Esophagus mucosa (tissue), 1 donor: ENCODE data around the gene MPRIP. TPM values are rescaled to one million over a fixed set of nuclear protein-coding genes. Genes with fewer than 3 reads are reported as not detected.
"Not testable (repeated sequence)": the region's sequence is repeated elsewhere in the genome, so short reads cannot be mapped to it uniquely, and the experiment has no call there.

Source experiments
- ATAC-seq: fragments of 200-7000 bp; cut with Tn5 transposase; one replicate; pipeline ENCODE4 v1.9.1; 2020
- total RNA-seq: library from RNA; stranded (reverse); gene quantifications from one replicate; pipeline ENCODE4 v1.2.4, GENCODE V29; 2023
- donor health status: DM: yes; HTN: yes; CAD: no.

MPRIP gene
- total RNA-seq, 1 donor from 2014 or later, result 132 TPM

DNA sequence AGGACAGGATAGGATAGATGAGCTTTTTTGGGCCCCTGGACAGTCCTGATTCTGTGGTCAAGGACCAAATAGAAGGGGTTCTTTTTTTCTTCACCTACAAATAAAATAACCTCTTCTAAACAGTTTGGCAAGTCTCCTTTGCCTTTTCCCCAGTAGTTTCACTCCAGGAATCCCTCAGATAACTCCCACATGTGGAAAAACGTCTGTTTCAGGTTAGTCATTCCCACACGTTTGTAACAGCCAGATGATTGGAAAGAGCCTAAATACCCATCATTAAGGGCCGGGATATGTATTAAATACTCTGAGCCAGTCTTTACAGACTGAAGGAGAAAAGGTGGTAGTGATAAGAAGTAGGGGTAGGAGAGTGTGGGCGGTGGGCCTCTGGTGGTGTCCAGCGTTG, 105.6 kb downstream of the MPRIP start:
- ATAC-seq, result no peak

DNA sequence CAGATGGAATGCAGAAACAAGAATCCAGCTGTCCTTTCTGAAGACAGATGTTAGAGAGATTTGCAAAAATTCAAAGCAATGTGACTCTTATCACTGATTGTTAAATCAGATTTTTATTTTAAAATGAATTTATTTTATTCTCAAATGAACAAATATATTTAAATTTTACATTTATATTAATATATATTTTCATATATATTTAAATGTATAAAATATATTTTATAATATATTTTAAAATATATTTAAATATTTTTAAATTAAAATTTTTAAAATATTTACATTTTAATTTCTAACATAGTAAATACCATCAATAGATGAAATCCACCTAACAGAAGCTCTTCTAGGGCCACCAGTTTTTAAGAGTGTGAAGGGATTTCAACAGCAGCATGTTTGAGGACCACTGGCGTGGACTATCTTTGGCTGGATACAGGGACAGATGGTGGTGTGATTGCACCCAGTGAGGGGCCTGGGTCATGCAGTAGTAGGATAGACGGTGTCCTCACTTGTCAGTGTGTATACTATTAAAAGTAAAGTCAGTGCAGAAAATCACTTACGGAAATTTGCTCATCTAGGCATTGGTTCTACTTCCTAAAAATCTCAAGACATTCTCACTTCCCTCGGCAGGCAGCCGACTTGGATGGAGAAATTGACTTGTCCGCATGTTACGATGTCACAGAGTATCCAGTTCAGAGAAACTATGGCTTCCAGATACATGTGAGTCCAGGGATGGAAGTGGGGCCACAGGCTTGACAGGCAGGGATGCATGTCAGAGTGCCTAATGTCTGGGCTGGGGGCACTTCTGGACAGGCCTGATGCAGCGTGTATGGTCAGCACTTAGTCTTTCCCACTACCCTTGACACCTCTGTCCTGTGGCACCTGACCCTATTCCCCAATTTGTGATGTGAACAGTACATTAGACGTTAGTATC, 107.5 kb downstream of the MPRIP start:
- no peak for ATAC-seq

GRCh38 chr17:17150448-17150800, 108.2 kb downstream of the MPRIP start:
- ATAC-seq, result no peak

DNA sequence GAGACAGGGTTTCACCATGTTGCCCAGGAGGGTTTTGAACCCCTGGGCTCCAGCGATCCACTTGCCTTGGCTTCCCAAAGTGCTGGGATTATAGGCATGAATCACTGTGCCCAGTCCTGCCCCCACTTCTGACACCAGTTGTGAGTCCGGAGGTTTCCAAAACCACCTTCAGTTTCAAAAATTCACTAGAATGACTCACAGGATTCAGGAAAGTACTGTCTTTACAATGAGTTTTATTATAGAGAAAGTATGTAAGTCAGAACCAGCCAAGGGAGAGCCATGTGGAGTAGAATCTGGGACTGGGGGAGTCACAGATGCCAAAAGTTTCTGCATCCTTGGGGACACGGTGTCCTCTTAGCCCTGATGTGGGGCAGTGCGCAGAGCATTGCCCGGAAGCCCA, 108.8 kb downstream of the MPRIP start:
- no peak for ATAC-seq

DNA sequence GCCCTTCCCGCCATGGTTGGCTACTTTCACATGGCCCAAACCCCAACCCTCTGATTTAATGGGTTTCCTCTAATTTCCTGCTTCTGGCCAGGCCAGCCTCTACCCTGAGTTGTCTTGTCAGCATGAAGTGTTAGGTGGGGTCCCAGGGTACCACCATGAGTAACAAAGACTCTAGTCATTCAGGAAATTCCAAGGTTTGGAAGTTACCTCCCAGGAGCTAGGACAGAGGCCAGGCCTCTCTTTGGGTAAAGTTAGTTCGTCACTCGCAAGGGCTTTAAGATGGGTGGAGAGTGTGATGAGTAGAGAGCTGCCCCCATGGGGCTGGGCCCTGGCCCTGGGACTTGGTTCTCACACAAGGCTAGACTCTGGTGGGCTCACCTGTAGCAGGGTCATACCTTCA, 109.3 kb downstream of the MPRIP start:
- no peak for ATAC-seq

- peak; percentile 59 for ATAC-seq
These were observed 109.7 kb downstream of the MPRIP start for GRCh38 chr17:17151962-17152361.

DNA sequence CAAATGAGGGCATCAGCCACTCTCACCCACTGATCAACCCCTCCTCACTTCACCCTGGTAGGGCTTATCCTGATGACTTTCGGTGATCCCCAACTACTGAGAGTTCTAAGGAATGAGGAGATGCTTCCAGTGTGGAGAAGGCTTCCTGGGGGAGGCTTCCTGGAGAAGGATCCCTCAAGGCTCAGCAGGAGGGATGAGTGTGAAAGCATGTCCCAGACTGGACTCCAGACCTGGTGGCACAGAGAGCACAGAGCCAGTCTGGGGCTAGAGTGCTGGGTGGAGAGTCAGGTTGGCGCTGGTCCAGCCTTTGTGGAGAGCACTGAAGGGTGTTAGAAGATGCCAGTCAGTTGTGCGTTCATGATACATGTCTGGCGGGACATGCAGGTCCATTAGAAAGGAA, 110.1 kb downstream of the MPRIP start:
- ATAC-seq, result no peak

- peak; percentile 0 for ATAC-seq
These were observed 110.8 kb downstream of the MPRIP start for GRCh38 chr17:17153071-17153470.

- ATAC-seq, result peak; percentile 7
These were observed 111.5 kb downstream of the MPRIP start for GRCh38 chr17:17153709-17154108.

- no peak for ATAC-seq
These were observed 112.3 kb downstream of the MPRIP start for GRCh38 chr17:17154556-17154955.

- ATAC-seq, result no peak
These were observed 112.7 kb downstream of the MPRIP start for GRCh38 chr17:17154981-17155380.

DNA sequence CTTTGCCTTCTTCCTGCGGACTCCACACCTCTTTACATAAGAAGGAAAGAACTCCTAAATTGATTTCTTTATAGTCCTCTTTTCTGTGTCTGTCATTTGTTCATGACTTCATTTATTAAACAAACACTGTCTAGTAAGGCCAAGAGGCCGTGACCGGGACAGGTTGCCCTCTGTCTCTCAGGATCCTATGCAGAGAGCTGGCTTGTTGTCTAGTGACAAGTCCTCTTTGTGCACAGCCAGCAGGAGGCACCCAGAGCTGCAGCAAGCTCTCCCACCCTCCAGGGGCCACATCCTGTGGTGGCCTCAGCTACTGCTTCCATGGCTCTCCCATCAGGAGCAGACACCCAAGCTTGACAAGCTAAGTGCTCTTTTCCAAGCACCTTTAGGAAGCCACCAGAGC, 113.3 kb downstream of the MPRIP start:
- no peak for ATAC-seq

GRCh38 chr17:17156107-17156506, 113.8 kb downstream of the MPRIP start:
- ATAC-seq, result peak; percentile 81

GRCh38 chr17:17156511-17156910, 114.3 kb downstream of the MPRIP start:
- peak; percentile 65 for ATAC-seq

- ATAC-seq, result no peak
These were observed 114.8 kb downstream of the MPRIP start for GRCh38 chr17:17157041-17157440.

- not testable (repeated sequence) for ATAC-seq
These were observed 116.2 kb downstream of the MPRIP start for GRCh38 chr17:17158506-17158905.

- ATAC-seq, result no peak
These were observed 117.3 kb downstream of the MPRIP start for GRCh38 chr17:17159571-17159970.

- ATAC-seq, result no peak
These were observed 118.9 kb downstream of the MPRIP start for GRCh38 chr17:17161121-17161520.

- ATAC-seq, result no peak
These were observed 119.5 kb downstream of the MPRIP start for GRCh38 chr17:17161759-17162158.

- no peak for ATAC-seq
These were observed 121.9 kb downstream of the MPRIP start for GRCh38 chr17:17164156-17164555.

DNA sequence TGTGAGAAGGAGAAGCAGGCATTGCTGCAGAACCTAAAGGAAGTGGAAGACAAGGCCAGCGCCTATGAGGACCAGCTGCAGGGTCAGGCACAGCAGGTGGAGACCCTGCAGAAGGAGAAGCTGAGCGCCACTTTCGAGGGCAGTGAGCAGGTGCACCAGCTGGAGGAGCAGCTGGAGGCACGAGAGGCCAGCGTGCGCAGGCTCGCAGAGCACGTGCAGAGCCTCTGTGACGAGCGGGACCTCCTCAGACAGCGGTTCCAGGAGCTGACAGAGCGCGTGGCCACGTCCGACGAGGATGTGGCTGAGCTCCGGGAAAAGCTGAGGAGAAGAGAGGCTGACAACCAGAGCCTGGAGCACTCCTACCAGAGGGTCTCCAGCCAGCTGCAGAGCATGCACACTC, 122.4 kb downstream of the MPRIP start:
- ATAC-seq, result no peak

GRCh38 chr17:17165666-17166308, 123.5 kb downstream of the MPRIP start:
- ATAC-seq, result no peak

DNA sequence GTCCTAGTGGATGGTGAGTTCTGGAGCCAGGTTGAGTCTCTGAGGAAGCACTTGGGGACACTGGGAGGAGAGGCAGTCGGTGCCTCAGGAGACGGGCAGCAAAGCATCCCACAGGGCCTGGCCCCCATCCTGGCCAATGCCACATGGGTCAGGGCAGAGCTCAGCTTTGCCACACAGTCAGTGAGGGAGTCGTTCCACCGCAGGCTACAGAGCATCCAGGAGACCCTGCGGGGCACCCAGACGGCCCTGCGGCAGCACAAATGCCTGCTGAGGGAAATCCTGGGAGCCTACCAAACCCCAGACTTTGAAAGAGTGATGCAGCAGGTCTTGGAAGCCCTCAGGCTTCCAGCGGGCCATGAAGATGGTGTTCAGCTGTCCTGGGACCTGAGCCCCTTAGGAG, 124.2 kb downstream of the MPRIP start:
- no peak for ATAC-seq

DNA sequence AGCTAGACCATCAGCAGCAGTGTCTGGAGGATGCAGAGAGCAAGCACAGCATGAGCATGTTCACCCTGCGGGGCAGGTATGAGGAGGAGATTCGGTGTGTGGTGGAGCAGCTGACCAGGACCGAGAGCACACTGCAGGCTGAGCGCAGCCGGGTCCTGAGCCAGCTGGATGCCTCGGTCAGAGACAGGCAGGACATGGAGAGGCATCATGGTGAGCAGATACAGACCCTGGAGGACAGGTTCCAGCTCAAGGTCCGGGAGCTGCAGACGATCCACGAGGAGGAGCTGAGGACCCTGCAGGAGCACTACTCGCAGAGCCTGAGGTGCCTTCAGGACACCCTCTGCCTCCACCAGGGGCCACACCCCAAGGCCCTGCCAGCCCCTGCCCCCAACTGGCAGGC, 125.1 kb downstream of the MPRIP start:
- no peak for ATAC-seq
